GM20000 (cell line): ENCODE results near the gene HS3ST2.
"Not testable (repeated sequence)": the region's sequence is repeated elsewhere in the genome, so short reads cannot be mapped to it uniquely, and the experiment has no call there.

Experiments
- DNase-seq: peaks from one replicate; pipeline ENCODE4 v3.0.0; 2012; ENCODE audit warnings: low spot score
- CTCF ChIP-seq: IDR thresholded peaks from 2 replicates; pipeline ENCODE4 v1.5.1; 2012; ENCODE audit warnings: mild to moderate bottlenecking, control low read depth; ENCODE audit errors: extremely low read depth, missing control alignments

The HS3ST2 gene

GRCh38 chr16:22928882-22929435, 115.0 kb downstream of the HS3ST2 start:
- TF ChIP-seq CTCF = no peak

DNA sequence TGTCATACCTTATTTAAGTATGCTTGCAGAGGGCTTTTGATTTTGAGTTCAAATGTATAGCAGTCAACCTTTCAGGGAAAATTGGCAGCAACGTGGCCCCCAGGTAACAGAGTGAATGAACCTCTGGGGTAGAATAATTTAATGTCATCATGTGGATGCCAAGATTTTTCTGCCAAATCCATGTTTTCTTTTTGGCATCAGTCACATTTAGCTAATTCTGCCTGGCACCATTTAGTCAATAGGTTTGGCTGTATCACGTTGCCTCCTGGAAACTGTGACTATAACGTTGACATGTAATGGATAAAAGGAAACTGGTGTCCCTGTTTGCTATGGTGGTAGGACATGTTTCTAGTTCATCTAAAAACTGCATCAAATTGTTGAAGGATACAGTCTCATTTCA, 115.5 kb downstream of the HS3ST2 start:
- TF ChIP-seq CTCF = no peak
- no peak for DNase-seq

More at GRCh38 chr16:22928882-22929435, 115.0 kb downstream of the HS3ST2 start:
- DNase-seq = no peak

DNA sequence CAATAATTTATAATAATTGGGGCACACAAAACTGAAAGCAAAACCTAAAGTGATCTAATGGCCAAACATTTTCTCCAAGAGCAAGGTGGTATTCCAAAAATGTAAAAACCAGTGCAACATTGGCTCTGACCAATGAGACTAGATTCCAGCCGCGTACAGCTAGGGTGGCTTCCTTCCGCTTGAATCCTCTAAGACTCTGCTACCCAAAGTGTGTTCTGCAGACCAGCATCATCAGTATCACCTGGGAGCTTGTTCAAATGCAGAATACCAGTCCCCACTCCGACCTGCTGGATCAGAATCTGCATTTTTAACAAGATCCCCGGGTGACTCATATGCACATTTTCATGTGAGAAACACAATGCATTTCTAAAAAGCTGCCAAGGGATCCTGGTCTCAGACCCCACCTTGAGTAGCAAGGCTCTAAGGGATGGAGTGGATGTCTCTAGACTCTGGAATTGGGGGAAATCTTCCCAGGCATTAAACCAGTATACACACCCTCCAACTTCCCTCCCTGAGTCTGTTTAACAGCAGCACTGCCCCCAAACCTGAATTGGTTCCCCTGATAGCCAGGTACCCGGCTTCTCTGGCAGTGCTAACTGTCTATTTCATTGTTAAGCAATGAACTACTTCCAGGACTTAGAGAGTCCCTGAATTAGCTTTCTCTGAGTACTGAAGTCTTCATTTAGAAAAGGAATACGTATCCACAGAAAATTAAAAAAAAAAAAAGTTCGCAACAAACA, 118.2 kb downstream of the HS3ST2 start:
- DNase-seq = no peak
- no peak for TF ChIP-seq CTCF

DNA sequence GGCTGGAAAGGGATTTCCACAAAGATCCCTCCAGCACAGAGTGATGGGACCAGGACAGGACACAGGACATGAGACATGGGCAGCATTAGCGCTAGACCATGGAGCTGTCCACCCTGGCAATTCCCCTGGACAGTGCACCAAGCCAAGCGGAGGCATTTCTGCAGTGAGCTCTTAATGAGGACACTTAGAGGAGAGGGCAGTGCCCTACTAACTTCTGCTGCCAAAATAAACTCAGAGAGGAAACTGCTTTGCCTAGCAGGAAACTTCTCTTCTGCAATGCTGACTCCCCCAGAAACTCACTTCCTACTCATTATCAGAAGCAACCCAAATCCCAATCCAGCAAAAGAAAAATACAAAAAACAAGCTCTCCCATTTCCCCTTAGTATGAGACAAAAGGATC, 119.2 kb downstream of the HS3ST2 start:
- TF ChIP-seq CTCF = no peak
- DNase-seq = no peak

GRCh38 chr16:22934786-22935185, 120.8 kb downstream of the HS3ST2 start:
- TF ChIP-seq CTCF = no peak
- no peak for DNase-seq

DNA sequence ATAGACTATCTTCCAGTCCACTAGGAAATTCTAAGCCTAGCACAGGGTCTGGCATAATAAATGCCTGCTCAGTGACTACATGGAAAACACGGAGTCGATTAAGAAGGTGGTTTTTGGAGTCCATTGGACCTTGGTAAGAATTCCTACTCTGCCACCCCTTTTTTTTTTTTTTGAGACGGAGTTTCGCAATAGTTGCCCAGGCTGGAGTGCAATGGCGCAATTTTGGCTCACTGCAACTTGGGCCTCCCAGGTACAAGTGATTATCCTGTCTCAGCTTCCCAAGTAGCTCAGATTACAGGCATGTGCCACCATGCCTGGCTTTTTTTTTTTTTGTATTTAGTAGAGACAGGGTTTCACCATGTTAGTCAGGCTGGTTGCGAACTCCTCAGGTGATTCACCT, 123.2 kb downstream of the HS3ST2 start:
- TF ChIP-seq CTCF = no peak
- DNase-seq = no peak

DNA sequence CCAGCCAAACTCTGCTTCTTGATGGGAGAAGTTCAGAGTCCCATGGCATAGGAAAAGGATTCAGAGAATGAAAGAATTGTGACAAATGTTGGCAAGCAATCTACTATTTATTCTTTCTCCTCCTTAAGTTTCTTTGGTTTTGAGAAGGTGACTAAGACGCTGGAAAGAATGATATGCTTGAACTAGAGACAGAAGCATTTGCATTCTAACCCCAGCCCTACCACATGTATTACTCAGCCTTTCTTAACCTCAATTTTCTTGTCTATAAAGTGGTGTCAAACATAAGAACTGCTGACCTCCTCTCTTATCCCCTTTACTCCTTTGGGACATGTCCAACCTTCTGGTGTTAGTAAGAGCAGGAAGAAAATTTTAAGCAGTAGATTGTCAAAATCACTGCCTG, 124.7 kb downstream of the HS3ST2 start:
- no peak for DNase-seq
- no peak for TF ChIP-seq CTCF

GRCh38 chr16:22939744-22940363, 125.9 kb downstream of the HS3ST2 start:
- DNase-seq = not testable (repeated sequence)
